ENCODE results near the gene COL5A1.

Gene COL5A1

DNA sequence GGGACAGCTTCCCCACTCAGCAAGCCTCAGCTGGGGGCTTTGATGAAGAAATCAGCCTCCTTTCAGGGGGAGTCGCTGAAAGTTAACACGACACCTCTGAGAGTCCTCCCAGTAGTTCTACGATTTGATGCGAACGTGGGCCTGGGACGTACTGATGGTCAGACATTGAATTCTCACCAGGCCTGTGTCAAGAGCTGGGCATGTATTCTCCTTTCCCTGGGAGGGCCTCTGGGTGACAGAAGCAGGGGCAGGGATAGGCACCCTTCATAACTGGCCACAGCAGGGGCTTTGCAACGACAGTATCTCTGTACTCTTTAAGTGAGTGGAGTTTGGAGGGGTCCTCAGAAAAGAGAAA lies 15.6 kb upstream of the COL5A1 start:
- no peak for DNase-seq (ENCODE audit: low spot score)

DNA sequence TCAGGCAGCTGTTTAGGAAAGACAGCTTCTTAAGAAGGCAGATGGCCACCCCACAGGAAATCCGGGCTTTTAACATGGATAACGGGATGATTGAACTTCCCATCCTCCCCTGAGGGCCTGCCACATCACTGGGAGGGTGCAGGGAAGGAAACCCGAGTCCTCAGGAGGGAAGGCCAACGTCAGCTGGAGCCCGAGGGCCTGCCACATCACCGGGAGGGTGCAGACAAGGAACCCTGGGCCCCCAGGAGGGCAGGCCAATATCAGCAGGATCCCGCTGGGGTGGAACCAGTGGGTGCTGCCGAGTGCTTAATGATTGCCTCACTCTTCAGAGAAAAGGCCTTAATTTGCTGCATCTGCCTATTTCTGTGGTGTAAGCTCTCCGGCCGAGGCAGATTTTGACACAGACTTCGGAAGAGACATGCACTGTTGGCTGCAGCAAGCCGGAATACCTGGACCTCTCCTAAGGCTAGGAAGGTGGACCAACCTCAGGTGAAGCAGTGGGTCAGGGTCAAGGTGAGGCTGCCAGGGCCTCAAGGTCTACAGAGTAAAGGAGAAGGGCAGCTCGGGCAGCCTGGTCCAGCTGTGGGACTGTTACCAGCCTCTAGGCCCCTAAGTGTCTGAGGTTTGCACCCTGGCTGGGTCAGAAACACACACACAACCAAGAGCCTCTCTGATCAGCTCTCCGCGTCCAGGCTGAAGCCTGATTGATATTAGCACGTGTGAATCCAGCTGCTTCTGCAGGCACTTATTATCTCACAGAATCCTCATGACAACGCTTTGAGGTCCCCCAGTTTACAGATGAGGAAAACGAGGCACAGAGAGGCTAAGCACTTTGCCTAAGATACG lies 14.8 kb upstream of the COL5A1 start:
- no peak for DNase-seq (ENCODE audit: low spot score)

DNA sequence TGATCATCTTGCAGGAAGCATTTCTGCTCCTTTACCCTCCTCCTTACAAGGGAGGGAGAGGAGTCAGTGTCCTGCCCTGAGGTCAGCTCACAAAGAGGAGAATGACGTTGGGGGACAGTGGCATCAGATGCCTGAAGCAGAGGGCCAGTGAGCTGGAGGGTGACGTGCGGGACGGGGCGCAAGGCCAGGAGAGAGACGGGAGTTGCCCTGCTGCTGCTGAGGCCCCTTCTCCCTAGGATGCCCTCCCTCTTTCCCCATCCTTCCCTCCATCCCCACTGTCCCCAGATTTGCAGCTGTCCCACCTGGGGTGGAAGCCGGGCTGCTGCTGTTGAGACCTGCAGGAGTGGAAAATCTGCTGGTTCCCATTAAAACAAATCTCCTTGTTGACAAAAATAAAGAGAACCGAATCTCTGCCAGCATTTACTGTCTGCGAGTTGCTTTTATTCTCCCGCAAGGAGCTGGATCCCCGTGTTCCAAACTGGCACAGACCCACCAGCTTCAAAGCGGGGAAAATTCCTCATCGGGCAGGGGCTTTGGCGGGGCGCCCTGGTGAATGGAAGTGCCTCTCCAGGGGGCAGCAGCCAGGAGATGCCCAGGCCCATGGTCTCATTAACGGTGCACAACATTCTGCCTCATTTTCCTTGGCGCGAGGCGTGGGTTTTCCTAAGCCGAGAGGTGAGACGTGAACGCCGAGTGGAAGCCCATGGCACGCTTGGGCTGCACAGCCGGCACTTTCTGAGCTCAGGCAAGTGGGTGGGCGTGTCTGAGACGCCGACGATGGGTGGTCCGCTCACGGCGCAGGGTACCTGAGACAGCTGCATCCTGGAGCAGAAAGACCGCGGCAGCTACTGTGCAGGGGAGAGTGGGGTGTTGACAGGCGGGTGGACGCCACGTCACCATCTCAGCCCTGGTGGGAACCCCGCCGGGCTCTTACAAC lies 13.9 kb upstream of the COL5A1 start:
- DNase-seq (ENCODE audit: low spot score), result no peak

DNA sequence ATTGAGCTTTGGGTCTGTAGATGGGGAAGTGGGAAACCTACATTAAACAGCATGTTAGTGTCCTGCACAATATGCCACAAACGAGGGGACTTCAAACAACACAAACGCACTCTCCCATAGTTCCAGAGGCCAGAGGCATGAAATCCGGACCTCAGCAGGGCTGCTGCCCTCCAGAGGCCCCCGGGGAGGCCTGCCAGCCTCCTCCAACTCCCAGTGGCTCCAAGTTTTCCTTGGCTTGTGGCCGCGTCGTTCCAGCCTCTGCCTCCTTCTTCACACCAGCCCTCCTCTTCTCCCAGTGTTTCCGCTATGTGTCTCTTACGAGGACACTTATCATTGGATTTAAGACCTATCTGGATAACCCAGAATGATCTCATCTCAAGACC lies 13.3 kb upstream of the COL5A1 start:
- no peak for DNase-seq (ENCODE audit: low spot score)

DNA sequence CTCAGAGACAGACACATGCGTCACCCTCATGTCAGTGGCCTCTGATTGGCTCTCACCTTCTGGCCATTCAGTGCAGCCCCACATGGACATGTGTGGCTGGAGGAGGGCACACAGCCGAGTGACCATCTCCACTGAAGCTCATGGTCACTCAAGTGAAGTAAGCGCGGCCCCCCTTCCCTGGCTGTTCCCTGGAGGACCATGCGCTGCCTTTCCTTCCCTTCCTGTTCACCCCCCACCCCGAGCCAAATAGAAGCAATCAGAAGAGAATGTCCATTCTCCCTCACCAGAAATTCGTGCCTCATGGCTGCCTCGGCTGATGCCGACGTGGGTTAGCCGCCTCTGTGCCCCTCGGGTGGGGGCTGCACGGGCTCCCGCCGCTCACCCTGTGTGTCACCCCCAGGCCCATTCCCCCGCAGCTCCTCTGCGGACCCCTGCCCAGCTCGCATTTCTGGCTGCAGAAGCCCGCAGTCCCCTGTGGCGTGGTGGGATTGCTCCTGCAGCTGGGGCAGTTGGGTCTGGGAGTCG lies 12.5 kb upstream of the COL5A1 start:
- DNase-seq (ENCODE audit: low spot score), result no peak

DNA sequence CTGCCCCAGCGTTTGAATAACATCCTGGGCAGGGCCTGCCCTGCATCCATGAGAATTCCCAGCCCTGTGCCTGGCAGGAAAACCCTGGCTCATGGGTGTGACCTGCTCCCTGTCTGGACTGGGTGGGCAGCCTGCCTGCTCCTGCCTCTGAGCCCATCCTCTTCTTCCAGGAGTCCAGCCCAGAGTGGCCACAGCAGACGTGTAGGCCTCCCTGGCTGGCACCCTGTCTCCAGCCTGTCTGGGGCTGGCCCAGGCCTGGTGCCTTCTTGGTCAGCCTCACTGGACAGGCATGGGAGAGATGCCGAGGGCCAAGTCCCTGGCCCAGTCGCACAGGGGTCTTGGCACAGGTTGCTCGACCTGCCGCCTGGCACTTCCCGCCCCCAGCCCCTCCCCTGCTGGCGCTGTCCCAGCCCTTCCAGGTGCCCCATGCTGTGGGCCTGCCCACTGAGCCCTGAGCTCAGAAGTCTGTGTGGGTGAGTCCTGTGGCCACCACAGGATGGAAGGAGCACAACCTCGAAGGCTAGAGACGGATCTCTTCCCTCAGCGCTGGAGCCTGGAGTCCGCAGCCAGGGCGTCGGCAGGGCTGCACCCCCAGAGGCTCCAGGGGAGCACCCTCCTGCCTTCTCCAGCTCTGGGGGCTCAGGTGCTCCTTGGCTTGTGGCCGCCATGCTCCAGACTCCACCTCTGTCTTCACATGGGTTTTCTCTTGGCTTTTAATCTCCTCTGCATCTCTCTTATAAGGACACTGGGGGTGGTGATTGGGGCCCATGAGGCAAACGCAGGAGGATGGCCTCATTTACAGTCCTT lies 11.8 kb upstream of the COL5A1 start:
- DNase-seq (ENCODE audit: low spot score), result no peak

DNA sequence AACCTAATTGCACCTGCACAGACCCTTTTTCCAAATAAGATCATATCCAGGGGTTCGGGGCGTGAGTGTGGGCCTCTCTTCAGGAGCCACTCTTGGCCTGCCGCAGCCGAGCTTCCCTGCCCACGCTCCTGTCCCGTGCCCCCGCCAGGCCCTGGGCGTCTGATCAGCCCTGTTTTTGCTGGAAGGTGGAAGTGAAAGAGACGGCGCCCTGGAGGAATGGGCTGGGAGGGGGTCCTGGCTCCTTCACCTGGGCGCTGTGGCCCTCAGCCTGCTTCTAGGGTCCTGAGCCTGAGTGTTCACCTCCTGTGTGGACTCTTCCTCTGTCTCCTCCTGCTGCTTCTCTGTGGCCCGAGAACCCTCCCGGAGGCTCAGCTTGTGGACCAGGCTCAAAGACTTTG lies 11.2 kb upstream of the COL5A1 start:
- no peak for DNase-seq (ENCODE audit: low spot score)

DNA sequence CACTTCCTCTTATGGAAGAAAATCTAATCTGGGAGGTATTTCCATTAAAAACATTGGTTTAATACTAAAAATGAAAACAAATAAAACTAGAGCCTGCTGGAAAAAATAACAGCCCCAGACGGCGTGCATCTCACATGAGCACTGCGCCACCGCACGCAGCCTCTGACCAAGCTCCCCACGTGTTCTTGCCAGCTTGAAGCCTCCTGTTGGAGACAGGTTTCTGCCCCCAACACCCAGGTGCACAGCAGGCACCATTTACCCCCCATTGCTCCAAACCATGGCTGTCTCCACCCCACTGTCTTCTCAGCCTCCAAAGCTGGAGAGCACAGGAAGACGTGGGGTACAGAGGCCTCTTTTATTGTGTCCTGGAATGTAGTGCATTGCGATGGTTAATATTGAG lies 10.7 kb upstream of the COL5A1 start:
- no peak for DNase-seq (ENCODE audit: low spot score)

DNA sequence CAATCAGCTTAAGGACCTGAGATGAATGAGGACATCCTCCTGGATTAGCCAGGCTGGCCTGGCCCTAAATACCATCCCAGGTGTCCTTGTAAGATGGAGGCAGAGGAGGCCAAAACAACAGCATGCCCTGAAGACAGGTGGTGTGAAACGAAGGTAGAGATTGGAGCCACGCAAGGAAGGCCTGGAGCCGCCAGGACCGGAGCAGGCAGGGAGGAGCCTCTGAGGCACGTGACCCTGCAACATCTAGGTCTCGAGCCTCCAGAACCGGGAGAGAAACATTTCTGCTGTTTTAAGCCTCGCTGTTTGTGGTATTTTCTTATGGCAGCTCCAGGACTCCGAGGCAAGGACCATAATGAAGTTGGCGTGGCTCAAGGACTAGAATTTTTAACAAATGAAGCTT lies 9.7 kb upstream of the COL5A1 start:
- no peak for DNase-seq (ENCODE audit: low spot score)

DNA sequence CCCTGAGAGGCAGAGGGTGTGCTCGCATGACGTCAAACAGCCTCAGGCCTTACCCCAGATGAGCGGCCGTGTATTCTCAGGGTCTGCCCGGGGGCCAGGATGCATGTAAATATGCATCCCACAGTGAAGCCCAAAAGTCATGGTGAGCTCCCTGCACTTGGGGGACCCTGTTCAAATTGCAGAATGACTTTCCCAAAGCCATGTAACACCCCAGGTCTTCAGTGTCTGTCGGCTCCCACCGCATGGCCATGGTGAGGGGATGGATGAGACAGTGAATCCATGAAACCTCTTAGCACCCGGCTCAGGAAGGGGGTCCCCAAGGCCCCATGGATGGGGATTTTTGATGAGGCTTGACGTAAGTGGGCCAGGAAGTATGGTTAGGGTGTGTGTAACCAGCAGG lies 9.3 kb upstream of the COL5A1 start:
- DNase-seq (ENCODE audit: low spot score), result no peak

DNA sequence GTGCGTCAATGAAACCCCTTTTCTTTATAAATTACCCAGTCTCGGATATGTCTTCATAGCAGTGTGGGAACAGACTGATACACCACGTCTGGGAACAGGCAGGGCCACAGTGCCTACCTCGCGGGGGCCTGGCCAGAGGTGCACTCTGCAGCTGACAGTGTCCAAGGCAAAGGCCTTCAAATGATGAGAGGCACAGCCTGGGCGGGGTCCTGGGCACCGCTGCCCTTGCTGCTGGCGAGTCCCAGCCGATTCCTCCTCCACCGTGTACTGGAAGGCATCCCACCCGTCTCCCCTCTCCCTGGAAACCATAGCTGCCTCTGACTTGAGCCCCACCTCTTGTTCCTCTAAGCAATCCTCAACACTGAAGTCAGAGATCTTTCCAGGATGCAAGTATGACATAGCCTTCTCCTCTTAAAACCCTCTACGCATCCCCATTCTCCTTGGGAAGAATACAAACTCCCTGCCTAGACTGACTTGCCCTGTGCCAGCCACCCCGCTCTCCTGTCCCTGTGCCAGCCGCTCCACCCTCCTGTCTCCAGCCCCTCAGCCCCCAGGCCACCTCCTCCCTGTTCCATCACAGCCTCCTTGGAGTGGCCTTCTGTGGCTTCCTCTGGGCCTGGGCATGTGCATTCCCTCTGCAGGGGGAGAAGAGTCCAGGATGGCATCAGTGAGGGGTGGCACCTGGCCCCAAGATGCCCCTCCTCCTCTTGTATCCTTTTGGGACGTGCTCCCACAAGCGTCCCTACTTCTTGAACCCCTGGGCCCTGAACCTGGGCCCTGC lies 8.1 kb upstream of the COL5A1 start:
- DNase-seq (ENCODE audit: low spot score), result no peak

DNA sequence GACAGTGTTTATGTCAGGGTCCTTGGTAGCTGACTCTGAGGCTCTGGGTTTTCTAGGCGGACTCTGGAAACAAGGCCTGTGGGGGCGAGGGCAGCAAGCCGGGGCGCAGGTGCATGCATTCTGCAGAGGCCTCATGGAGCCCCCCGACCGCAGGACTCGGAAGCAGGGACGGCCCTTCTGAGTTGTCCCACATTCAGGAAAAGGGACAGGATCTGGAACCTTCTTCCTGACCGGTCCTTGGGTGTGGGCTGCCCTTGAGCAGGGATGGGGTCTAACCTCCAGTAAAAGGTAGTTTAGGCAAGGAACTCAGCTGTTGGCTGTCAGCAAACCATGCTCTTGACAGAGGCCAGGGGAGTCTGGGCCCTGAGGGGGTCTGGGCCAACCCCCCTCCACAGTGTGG lies 7.4 kb upstream of the COL5A1 start:
- DNase-seq (ENCODE audit: low spot score), result no peak

DNA sequence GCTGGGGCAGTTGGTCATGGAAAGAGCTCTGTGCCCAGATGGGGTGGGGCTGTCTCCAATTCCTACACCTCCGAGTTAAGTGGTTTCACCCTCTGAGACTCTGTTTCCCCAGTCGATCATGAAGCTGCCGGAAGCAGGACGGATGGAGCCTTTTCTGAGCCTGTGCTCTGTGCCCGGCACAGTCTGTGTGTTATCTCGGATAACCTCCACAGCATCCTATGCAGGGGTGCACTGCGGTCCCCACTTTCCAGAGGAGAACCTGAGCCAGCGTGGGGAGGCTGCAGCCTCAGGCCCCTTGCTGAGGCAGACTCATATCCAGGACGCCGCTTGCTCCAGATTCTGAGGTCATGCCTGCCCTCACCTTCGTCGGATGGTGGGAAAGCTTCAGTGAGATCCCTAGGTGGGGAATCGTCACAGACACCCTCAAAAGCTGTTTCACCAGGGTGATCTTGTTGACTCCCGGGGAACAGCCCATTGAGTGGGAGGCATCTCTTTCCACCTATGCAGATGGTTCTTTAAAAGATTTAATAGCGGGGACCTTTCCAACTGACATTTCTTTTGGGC lies 6.9 kb upstream of the COL5A1 start:
- no peak for DNase-seq (ENCODE audit: low spot score)

DNA sequence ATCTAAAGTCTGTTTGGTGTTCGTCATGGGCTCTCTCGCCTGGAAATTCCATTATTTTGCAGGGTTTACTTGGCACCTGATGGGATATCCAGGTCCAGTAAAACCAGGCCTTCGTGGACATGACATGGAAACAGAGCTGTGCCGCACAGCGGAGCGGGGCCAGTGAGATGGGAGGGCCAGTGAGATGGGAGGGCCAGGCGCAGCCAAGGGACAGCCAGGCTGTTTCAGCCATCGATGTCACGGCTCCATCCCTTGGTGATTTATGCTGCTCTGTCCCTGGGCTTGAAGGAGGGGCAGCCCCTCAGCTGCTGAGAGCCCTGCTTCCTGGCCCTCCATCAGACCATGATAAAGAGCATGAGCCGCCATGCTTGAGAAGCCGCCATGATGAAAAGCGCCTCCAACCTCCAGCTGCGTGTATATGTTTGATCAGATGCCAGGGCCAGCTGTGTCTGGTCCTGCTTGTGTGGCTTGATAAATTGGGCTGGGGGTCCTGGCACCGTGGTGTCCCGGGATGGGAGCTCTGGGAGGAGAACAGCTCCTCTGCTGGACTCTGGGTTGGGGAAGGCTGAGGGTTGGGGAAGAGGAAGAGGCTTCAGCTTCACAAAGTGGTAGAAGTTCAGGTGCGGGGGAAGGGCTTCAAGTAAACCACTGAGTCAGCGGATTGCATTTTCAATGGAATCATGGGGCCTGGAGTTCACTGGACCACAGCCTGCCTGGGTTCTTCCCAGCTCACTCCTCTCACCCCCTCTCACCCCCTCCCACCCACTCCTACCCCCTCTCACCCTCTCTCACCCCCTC lies 6.1 kb upstream of the COL5A1 start:
- no peak for DNase-seq (ENCODE audit: low spot score)

DNA sequence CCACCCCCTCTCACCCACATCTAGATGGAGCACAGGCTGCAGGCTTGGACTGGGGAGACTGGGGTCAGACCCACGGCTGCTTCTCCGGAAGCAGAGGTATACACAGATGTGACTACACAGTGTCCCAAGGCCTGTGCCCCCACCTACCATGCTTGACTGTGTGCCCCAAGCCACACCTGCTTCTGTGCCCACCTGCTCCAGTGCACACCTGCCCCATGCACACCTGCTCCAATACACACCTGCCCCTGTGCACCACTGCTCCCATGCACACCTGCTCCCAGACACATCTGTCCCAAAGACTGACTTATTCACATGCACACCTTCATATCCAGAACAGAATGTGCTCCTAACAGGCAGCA lies 5.5 kb upstream of the COL5A1 start:
- DNase-seq (ENCODE audit: low spot score), result no peak

DNA sequence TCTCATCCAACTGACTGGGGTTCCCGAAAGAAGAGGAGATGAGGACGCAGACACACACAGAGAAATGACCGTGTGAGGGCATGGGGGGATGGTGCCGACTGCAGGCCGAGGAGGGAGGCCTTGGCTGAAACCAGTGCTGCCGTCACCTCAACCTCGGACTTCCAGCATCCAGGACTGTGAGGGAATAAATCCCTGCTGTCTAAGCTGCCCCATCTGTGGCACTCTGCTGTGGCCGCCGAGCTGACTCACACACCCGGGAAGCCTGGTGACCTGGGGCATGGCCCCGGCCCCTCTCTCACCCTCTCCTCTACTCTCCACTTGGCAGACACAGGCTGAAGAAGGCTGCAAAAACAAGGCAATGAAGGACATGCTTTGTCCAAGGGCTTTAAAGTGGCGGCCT lies 4.4 kb upstream of the COL5A1 start:
- DNase-seq (ENCODE audit: low spot score), result no peak

DNA sequence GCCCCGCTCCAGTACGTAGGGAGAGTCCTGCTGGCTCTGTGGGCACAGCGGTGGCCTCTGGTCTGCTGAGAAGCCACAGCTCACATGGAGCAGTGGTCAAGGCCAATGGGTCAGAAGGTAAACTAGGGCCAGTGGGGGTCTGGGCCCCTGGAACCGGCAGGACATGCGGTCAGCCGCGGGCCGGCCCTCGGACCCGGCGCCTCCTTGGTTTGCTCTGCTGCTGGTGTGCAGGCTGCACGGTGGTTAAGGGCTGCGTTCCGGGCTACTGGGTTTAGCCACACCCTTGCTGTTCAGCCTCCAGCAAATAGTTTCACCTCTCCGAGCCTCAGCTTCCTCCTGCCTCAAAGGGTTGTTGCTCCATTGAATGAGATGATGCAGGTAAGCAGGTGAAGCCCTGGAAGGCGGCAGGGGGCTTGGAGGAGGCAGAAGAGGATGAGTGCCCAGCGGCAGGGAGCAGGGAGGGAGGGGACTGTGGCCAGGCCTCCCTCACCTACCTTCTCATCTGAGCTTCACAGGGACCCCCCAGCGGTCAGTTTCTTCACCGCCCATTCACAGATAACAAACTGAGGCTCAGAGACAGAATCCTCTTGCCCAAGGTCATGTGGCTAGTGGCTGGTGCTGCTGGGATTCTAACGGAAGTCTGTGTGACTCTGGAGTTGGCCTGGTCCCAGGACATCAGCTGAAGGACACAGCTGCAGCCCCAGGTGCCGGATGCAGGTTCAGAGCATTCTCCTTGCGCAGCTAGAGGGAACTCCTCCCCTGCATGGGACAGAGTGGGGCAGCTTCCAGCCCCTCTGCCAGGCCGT lies 3.7 kb upstream of the COL5A1 start:
- no peak for DNase-seq (ENCODE audit: low spot score)

DNA sequence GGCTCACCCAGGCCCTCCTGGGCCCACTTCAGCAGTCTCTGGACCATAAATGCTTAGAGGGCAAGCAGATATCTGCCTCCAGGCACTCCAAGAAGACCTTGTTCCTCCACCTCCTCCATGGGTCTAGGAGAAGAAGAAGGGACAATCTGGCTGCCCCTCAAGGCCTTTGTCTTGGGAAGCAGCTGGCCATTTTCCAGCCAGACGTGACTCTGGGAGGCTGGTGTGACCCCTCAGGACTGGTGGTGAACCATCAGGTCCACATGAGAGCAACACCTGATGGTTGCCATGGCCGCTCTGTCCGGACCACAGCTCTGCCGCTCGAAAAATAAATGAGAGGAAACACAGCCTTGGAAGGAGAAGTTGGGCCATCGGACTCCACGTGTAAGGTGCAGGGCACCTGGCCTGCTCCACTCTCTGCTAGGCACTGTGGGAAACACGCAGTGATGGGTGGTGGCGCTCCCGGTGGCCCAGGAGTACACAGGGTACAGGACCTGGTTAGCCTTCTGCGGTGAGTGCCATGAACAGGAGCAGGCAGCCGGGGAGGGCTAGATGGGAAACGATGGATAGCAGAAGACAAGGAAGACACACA lies 3.0 kb upstream of the COL5A1 start:
- DNase-seq (ENCODE audit: low spot score), result no peak

DNA sequence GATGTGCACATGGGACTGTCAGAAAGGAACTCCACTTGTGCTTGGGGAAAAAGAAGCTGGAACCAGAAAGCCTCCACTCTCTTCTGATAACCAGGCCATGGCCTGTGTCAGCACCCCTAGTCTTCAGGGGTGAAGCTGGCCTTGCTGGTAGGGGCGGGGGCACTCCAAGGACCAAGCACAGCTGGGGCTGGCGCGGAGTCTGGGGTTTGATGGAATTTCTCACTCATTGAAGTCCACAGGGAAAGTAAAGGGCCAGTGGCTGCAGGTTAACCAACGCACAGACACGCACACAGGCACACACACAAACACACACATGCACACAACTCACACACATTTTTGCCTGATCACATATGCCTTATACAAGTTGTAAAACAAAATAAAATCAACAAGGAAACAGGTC lies 1.6 kb upstream of the COL5A1 start:
- no peak for DNase-seq (ENCODE audit: low spot score)

Data from ecto neural progenitor cell (in vitro differentiated cells).